HepG2 (cell line): ENCODE measurements around the gene PHF5A. TPM values are rescaled to one million over a fixed set of nuclear protein-coding genes. Genes with fewer than 3 reads are reported as not detected.

Experiments
- ASH2L ChIP-seq: fragments of 300-600, 200-600 bp; sonication (generic); IDR thresholded peaks from 2 replicates; pipeline ENCODE4 v1.7.0; 2017; ENCODE audit warnings: low read depth, mild to moderate bottlenecking, moderate library complexity, mixed read lengths, low read length; ENCODE audit not compliant: insufficient read length
- ELF1 ChIP-seq: sonication (generic); formaldehyde crosslinking; IDR thresholded peaks from 2 replicates; pipeline ENCODE4 v1.4.0; 2020; ENCODE audit warnings: missing genetic modification reagents
- LCORL ChIP-seq, 2 experiments: fragments of 450-650 bp in 1 of 2; sonication (generic) in 1 of 2; formaldehyde crosslinking in 1 of 2; IDR thresholded peaks; 2 replicates each; pipeline versions ENCODE4 v1.5.0 to v1.6.1; 2017 to 2020; ENCODE audit warnings: antibody characterized with exemption in 1 of 2, missing genetic modification reagents in 1 of 2
- MAFK ChIP-seq, 2 experiments: IDR thresholded peaks in 1 of 2; conservative IDR thresholded peaks in 1 of 2; 2 replicates each; pipeline ENCODE4 v1.6.1; 2011; ENCODE audit warnings: improper control_type of control experiment in 2 of 2, low read length in 2 of 2
- MTF2 ChIP-seq: sonication (generic); formaldehyde crosslinking; IDR thresholded peaks from 2 replicates; pipeline ENCODE4 v1.5.0; 2020; ENCODE audit warnings: missing genetic modification reagents, borderline replicate concordance
- MXI1 ChIP-seq: IDR thresholded peaks from 3 replicates; pipeline ENCODE4 v1.6.1; 2012; ENCODE audit warnings: low read depth, low read length, inconsistent platforms, borderline replicate concordance
- ZFP37 ChIP-seq: sonication (generic); formaldehyde crosslinking; IDR thresholded peaks from 2 replicates; pipeline ENCODE4 v1.4.0; 2020; ENCODE audit warnings: missing genetic modification reagents, borderline replicate concordance
- ZNF567 ChIP-seq: sonication (generic); formaldehyde crosslinking; IDR thresholded peaks from 2 replicates; pipeline ENCODE4 v1.8.1; 2023; ENCODE audit warnings: mild to moderate bottlenecking, missing genetic modification reagents, borderline replicate concordance
- ZNF607 ChIP-seq: sonication (generic); formaldehyde crosslinking; IDR thresholded peaks from 2 replicates; pipeline ENCODE4 v1.5.1; 2020; ENCODE audit warnings: missing genetic modification reagents, mild to moderate bottlenecking, borderline replicate concordance
- ZNF644 ChIP-seq: IDR thresholded peaks from 2 replicates; pipeline ENCODE4 v1.6.1; 2016; ENCODE audit warnings: low read depth
- ZNF678 ChIP-seq: sonication (generic); formaldehyde crosslinking; IDR thresholded peaks from 2 replicates; pipeline ENCODE4 v1.4.0; 2020; ENCODE audit warnings: mild to moderate bottlenecking, missing genetic modification reagents
- polyA plus RNA-seq, 8 experiments: library from polyadenylated mRNA; depleted of rRNA in 3 of 8; stranded (reverse) in 7 of 8; unstranded in 1 of 8; fragments of >200 nt; fragmentation: Illumina TruSeq in 4 of 8; extraction: Trizol in 4 of 8; gene quantifications; 2 replicates each; pipeline versions ENCODE4 v1.2.1 to v1.2.3, GENCODE V29; 2011 to 2016; ENCODE audit warnings: low read depth in 4 of 8, missing spikeins in 1 of 8, mixed read lengths in 1 of 8; ENCODE audit not compliant: insufficient read depth in 1 of 8
- total RNA-seq, 5 experiments: library from RNA; depleted of rRNA; stranded (reverse); fragments of >200 nt; fragmentation: Illumina TruSeq; extraction: Trizol; gene quantifications; 2 replicates each; pipeline ENCODE4 v1.2.3, GENCODE V29; 2016; ENCODE audit warnings: low read depth in 1 of 5
- TF ChIP-seq, protein P1 (sequence below): sonication (generic); formaldehyde crosslinking; conservative IDR thresholded peaks from 2 replicates; pipeline ENCODE4 v1.4.0; 2020; ENCODE audit warnings: missing genetic modification reagents
- TF ChIP-seq, protein P2 (sequence below): sonication (generic); formaldehyde crosslinking; IDR thresholded peaks from 2 replicates; pipeline ENCODE4; 2020; ENCODE audit warnings: missing genetic modification reagents, mild to moderate bottlenecking, borderline replicate concordance
- TF ChIP-seq, protein P3 (sequence below): fragments of 450-650 bp; IDR thresholded peaks from 2 replicates; pipeline ENCODE4 v1.6.1; 2016
- TF ChIP-seq, protein P4 (sequence below): sonication (generic); formaldehyde crosslinking; IDR thresholded peaks from 2 replicates; pipeline ENCODE4 v1.4.0; 2020; ENCODE audit warnings: missing genetic modification reagents, borderline replicate concordance
- TF ChIP-seq, protein P5 (sequence below): sonication (generic); formaldehyde crosslinking; IDR thresholded peaks from 2 replicates; pipeline ENCODE4 v1.4.0; 2020; ENCODE audit warnings: missing genetic modification reagents, borderline replicate concordance

Gene PHF5A
- total and polyA plus RNA-seq, 2 of the 13 experiments (the other 11 are each of a cell fraction or from before 2014, with no cell fraction given): 56.6 to 105 TPM

DNA sequence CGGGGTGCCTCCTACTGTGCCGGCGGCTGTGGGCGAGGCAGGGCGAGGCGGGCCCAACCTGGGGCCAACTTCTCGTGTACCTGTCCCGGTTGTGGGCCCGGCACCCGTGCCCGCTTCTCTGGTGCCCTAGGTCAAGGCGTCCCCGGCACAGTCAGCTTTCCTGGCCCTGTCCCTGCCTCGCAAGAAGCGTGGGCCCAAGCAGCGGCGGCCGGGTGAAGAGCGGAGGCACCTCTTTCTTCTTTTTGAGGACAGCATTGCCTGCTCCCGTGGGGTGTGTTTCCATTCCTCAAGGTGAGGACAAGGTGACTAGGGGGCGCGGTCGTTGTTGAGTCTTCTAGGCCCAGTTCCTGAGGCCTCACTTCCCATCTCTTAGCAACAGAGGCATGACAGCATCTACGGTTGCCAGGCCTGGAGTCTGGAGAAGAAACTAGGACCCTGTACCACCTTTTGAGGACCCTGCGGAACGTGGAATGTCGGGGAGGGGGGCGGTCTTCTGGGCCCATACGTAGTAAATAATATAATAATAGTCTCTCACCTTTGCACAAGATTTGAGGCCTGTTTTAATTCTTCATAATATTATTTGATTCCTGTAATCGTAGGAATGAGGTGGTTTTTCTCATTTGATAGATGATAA lies 843 bp upstream of the PHF5A start (continued):
- TF ChIP-seq, protein P1, sequence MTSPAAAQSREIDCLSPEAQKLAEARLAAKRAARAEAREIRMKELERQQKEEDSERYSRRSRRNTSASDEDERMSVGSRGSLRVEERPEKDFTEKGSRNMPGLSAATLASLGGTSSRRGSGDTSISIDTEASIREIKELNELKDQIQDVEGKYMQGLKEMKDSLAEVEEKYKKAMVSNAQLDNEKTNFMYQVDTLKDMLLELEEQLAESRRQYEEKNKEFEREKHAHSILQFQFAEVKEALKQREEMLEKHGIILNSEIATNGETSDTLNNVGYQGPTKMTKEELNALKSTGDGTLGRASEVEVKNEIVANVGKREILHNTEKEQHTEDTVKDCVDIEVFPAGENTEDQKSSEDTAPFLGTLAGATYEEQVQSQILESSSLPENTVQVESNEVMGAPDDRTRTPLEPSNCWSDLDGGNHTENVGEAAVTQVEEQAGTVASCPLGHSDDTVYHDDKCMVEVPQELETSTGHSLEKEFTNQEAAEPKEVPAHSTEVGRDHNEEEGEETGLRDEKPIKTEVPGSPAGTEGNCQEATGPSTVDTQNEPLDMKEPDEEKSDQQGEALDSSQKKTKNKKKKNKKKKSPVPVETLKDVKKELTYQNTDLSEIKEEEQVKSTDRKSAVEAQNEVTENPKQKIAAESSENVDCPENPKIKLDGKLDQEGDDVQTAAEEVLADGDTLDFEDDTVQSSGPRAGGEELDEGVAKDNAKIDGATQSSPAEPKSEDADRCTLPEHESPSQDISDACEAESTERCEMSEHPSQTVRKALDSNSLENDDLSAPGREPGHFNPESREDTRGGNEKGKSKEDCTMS (CRISPR knock-in tag): no peak
- no peak for TF ChIP-seq MAFK (conservative IDR thresholded peaks at IDR 0.05 in 1 of 2, IDR thresholded peaks at IDR 0.05 in 1 of 2; ENCODE audit: low read length in 2 of 2)
- TF ChIP-seq ZNF607 (CRISPR knock-in tag): 0 out of 2 replicates have a peak, but pooled peaks have one; percentile 75
- no peak for TF ChIP-seq ZNF644 (CRISPR knock-in tag)
- no peak for TF ChIP-seq MTF2 (CRISPR knock-in tag)
- 0 out of 2 replicates have a peak, but pooled peaks have one; percentile 69 for TF ChIP-seq ZNF678 (CRISPR knock-in tag)
- no peak for TF ChIP-seq MXI1
- TF ChIP-seq, protein P2, sequence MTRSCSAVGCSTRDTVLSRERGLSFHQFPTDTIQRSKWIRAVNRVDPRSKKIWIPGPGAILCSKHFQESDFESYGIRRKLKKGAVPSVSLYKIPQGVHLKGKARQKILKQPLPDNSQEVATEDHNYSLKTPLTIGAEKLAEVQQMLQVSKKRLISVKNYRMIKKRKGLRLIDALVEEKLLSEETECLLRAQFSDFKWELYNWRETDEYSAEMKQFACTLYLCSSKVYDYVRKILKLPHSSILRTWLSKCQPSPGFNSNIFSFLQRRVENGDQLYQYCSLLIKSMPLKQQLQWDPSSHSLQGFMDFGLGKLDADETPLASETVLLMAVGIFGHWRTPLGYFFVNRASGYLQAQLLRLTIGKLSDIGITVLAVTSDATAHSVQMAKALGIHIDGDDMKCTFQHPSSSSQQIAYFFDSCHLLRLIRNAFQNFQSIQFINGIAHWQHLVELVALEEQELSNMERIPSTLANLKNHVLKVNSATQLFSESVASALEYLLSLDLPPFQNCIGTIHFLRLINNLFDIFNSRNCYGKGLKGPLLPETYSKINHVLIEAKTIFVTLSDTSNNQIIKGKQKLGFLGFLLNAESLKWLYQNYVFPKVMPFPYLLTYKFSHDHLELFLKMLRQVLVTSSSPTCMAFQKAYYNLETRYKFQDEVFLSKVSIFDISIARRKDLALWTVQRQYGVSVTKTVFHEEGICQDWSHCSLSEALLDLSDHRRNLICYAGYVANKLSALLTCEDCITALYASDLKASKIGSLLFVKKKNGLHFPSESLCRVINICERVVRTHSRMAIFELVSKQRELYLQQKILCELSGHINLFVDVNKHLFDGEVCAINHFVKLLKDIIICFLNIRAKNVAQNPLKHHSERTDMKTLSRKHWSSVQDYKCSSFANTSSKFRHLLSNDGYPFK: peak; percentile 95; the same call in 1 of the 2 replicates
- TF ChIP-seq, protein P3, sequence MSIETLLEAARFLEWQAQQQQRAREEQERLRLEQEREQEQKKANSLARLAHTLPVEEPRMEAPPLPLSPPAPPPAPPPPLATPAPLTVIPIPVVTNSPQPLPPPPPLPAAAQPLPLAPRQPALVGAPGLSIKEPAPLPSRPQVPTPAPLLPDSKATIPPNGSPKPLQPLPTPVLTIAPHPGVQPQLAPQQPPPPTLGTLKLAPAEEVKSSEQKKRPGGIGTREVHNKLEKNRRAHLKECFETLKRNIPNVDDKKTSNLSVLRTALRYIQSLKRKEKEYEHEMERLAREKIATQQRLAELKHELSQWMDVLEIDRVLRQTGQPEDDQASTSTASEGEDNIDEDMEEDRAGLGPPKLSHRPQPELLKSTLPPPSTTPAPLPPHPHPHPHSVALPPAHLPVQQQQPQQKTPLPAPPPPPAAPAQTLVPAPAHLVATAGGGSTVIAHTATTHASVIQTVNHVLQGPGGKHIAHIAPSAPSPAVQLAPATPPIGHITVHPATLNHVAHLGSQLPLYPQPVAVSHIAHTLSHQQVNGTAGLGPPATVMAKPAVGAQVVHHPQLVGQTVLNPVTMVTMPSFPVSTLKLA: no peak
- peak; percentile 74 for TF ChIP-seq ASH2L
- no peak for TF ChIP-seq ZNF567
- no peak for TF ChIP-seq LCORL (IDR thresholded peaks at IDR 0.05)
- no peak for TF ChIP-seq LCORL (CRISPR knock-in tag; IDR thresholded peaks at IDR 0.05)
- TF ChIP-seq, protein P4, sequence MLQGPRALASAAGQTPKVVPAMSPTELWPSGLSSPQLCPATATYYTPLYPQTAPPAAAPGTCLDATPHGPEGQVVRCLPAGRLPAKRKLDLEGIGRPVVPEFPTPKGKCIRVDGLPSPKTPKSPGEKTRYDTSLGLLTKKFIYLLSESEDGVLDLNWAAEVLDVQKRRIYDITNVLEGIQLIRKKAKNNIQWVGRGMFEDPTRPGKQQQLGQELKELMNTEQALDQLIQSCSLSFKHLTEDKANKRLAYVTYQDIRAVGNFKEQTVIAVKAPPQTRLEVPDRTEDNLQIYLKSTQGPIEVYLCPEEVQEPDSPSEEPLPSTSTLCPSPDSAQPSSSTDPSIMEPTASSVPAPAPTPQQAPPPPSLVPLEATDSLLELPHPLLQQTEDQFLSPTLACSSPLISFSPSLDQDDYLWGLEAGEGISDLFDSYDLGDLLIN: no peak
- TF ChIP-seq, protein P5, sequence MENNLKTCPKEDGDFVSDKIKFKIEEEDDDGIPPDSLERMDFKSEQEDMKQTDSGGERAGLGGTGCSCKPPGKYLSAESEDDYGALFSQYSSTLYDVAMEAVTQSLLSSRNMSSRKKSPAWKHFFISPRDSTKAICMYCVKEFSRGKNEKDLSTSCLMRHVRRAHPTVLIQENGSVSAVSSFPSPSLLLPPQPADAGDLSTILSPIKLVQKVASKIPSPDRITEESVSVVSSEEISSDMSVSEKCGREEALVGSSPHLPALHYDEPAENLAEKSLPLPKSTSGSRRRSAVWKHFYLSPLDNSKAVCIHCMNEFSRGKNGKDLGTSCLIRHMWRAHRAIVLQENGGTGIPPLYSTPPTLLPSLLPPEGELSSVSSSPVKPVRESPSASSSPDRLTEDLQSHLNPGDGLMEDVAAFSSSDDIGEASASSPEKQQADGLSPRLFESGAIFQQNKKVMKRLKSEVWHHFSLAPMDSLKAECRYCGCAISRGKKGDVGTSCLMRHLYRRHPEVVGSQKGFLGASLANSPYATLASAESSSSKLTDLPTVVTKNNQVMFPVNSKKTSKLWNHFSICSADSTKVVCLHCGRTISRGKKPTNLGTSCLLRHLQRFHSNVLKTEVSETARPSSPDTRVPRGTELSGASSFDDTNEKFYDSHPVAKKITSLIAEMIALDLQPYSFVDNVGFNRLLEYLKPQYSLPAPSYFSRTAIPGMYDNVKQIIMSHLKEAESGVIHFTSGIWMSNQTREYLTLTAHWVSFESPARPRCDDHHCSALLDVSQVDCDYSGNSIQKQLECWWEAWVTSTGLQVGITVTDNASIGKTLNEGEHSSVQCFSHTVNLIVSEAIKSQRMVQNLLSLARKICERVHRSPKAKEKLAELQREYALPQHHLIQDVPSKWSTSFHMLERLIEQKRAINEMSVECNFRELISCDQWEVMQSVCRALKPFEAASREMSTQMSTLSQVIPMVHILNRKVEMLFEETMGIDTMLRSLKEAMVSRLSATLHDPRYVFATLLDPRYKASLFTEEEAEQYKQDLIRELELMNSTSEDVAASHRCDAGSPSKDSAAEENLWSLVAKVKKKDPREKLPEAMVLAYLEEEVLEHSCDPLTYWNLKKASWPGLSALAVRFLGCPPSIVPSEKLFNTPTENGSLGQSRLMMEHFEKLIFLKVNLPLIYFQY: no peak
- TF ChIP-seq ELF1: no peak
- no peak for TF ChIP-seq ZFP37 (CRISPR knock-in tag)
